Stimulated activated CD4-positive, alpha-beta T cell treated with anti-CD3 and anti-CD28 coated beads, Interleukin-15, amount 100 ng/mL, for 48 hours (primary cell): ENCODE measurements around the gene SPDYE4.

Source experiments
- DNase-seq, 2 donors: peaks; one replicate each; pipeline ENCODE4 v3.0.0-alpha.2; 2020; ENCODE audit warnings: low read depth in 2 of 2

Gene SPDYE4

GRCh38 chr17:8712698-8713097, 45.6 kb downstream of the SPDYE4 start:
- DNase-seq = no peak

GRCh38 chr17:8711291-8711690, 47.1 kb downstream of the SPDYE4 start:
- DNase-seq = no peak

DNA sequence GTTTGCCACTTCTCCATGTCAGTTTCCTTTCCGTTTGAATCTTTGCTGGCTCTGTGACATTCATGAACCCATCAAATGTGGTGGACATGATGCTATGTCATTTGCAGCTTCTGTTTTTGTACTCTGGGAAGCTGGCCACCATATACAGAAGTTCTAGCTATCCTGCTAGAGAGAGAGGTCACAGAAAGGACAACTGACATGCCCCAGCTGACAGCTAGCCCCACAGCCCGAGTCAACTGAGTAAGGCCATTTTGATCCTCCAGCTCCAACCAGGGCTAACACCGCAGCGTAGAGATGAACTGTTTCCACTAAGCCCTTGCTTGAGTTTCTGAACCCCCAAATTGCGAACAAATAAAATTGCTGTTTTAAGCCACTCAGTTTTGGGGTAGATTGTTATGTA, 47.5 kb downstream of the SPDYE4 start:
- DNase-seq = no peak

DNA sequence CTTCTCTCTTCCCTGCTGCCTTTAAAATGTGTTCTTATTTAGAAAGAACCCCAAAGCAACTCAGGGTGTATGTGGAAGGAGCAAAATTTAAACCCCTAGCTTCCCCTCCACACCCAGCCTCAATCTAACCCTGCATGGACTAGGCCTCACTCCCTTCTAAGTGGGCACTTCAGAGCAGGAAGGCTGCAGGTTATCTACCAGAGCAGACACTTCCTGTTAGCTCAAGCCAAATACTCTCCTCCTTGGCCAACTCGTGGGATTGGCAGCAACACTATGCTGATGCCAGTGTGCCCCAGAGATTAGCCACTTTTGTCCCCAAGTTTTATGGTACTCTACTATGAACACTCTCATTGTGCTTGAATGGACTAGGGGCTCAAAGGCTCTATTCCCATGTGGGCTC, 49.3 kb downstream of the SPDYE4 start:
- DNase-seq = no peak

GRCh38 chr17:8708025-8708461, 50.3 kb downstream of the SPDYE4 start:
- no peak for DNase-seq

DNA sequence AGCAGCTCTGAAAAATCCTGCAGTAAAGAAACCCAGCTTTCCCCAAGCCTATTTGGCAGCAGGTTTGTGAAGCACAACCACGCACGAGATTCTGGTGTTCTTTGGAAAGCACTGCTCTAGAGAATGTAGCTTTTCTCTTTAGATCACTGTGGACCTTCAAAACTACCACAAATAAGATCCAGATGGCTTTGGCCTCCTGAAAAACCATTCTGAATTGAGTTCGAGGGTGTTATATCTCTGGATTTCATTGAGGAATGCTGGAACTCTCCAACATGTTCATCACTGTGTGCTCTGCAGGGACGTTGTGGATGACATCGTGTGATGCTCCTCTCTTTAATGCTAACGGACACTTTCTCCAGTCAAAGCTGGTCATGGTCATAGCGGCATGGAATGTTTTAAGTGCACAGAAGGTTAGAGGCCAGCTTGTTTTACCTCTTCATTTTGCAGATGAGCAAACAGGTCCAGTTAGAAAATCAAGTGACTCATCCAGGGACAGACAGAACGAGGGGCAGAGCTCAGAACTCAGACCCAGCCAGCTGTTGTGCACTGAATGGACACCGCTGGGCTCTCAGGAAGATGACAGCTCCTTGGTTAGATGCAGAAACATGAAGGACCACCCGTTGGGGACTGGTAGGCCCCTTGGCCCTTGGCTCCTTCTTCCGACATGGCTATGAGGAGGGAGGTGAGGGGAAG, 50.9 kb downstream of the SPDYE4 start:
- DNase-seq = no peak

- no peak for DNase-seq
Measured at GRCh38 chr17:8706431-8706830, 51.9 kb downstream of the SPDYE4 start.

GRCh38 chr17:8705427-8705826, 52.9 kb downstream of the SPDYE4 start:
- DNase-seq = no peak

DNA sequence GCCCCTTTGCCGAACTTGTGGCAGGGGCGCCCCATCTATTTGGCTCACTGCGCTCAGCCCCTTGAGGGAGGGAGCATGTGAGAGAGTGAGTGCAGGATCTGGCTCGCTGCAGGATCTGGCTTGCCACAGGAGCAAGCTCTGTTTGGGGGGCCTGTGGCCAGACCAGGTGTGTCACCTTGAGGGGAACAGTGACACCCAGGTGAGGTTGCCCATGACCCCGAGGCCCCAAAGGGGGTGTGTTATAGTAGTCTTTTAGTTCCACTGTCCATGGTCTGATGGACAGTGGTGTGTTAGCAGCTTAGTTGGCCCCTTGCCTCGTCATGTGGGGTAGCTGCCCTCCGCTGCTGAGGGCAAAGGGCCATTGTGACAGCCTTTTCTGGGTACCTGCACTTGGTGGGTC, 55.3 kb downstream of the SPDYE4 start:
- no peak for DNase-seq

DNA sequence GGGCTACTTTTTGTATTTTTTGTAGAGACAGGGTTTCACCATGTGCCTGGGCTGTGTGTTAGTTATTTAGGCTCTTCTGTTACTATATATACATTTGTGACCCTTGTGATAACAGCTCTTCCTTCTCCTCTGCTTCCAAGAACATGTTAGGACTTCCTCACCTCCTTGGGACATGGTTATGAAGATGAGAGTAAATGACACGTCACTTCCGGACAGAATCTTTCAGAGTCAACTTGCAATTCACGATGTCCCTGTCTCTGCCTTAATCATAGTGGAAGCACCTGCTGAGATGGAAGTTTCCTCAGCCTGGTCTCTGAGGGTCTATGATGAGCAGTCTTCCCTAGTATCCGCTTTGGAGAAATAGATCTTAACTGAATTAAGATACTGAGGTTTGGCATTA, 56.6 kb downstream of the SPDYE4 start:
- DNase-seq = no peak

- no peak for DNase-seq
Measured at GRCh38 chr17:8701221-8701620, 57.1 kb downstream of the SPDYE4 start.
